HepG2 (cell line): ENCODE measurements around the gene RPS6KB2. TPM values are rescaled to one million over a fixed set of nuclear protein-coding genes. Genes with fewer than 3 reads are reported as not detected.

Source experiments
- ARNT2 ChIP-seq: sonication (generic); formaldehyde crosslinking; IDR thresholded peaks from 2 replicates; pipeline ENCODE4 v1.8.0; 2022; ENCODE audit warnings: mild to moderate bottlenecking, low read depth, missing genetic modification reagents, moderate library complexity
- CCDC6 ChIP-seq: sonication (generic); formaldehyde crosslinking; IDR thresholded peaks from 2 replicates; pipeline ENCODE4 v1.8.1; 2022; ENCODE audit warnings: mild to moderate bottlenecking, missing genetic modification reagents, moderate library complexity
- FOXC1 ChIP-seq: sonication (generic); formaldehyde crosslinking; IDR thresholded peaks from 2 replicates; pipeline ENCODE4 v1.8.0; 2022; ENCODE audit warnings: mild to moderate bottlenecking, missing genetic modification reagents, borderline replicate concordance
- FOXO1 ChIP-seq: sonication (generic); formaldehyde crosslinking; IDR thresholded peaks from 2 replicates; pipeline ENCODE4 v1.4.0; 2020; ENCODE audit warnings: missing genetic modification reagents
- GABPB1 ChIP-seq: IDR thresholded peaks from 2 replicates; pipeline ENCODE4 v1.6.1; 2016; ENCODE audit warnings: mild to moderate bottlenecking, missing genetic modification reagents, moderate library complexity, missing compliant biosample characterization
- HDAC6 ChIP-seq: fragments of 200-600 bp; sonication (generic); IDR thresholded peaks from 2 replicates; pipeline ENCODE4 v1.7.0; 2017; ENCODE audit warnings: mild to moderate bottlenecking, antibody characterized with exemption, low read length, low read depth
- HMGXB4 ChIP-seq, 2 experiments: sonication (generic) in 1 of 2; formaldehyde crosslinking in 1 of 2; IDR thresholded peaks; 2 replicates each; pipeline versions ENCODE4 v1.4.0 to v1.6.1; 2018 to 2020; ENCODE audit warnings: missing genetic modification reagents in 2 of 2, borderline replicate concordance in 1 of 2, low read depth in 1 of 2, mild to moderate bottlenecking in 1 of 2, missing biosample characterization in 1 of 2
- HNRNPLL ChIP-seq: fragments of 200-400 bp; formaldehyde crosslinking; IDR thresholded peaks from 2 replicates; pipeline ENCODE4 v1.6.1; 2017; ENCODE audit warnings: mild to moderate bottlenecking, low read depth, low read length; ENCODE audit not compliant: poor library complexity, severe bottlenecking
- KAT8 ChIP-seq: IDR thresholded peaks from 2 replicates; pipeline ENCODE4 v1.6.1; 2016; ENCODE audit warnings: missing genetic modification reagents, missing compliant biosample characterization
- KDM5B ChIP-seq: sonication (generic); formaldehyde crosslinking; IDR thresholded peaks from 2 replicates; pipeline ENCODE4 v1.4.0; 2020; ENCODE audit warnings: missing genetic modification reagents, mild to moderate bottlenecking, borderline replicate concordance
- MTA3 ChIP-seq: sonication (generic); formaldehyde crosslinking; IDR thresholded peaks from 2 replicates; pipeline ENCODE4 v1.4.0; 2020; ENCODE audit warnings: missing genetic modification reagents
- SALL1 ChIP-seq: sonication (generic); formaldehyde crosslinking; IDR thresholded peaks from 2 replicates; pipeline ENCODE4 v1.8.0; 2022; ENCODE audit warnings: mild to moderate bottlenecking, missing genetic modification reagents
- ZMYM4 ChIP-seq: sonication (generic); formaldehyde crosslinking; IDR thresholded peaks from 2 replicates; pipeline ENCODE4 v1.8.1; 2023; ENCODE audit warnings: mild to moderate bottlenecking, missing genetic modification reagents
- ZNF414 ChIP-seq: sonication (generic); formaldehyde crosslinking; IDR thresholded peaks from 2 replicates; pipeline ENCODE4 v1.5.0; 2020; ENCODE audit warnings: missing genetic modification reagents
- ZNF563 ChIP-seq: sonication (generic); formaldehyde crosslinking; IDR thresholded peaks from 2 replicates; pipeline ENCODE4 v1.8.0; 2022; ENCODE audit warnings: mild to moderate bottlenecking, moderate library complexity, missing genetic modification reagents
- ZNF7 ChIP-seq: IDR thresholded peaks from 2 replicates; pipeline ENCODE4 v1.6.1; 2016; ENCODE audit warnings: missing biosample characterization, missing genetic modification reagents
- ZNF740 ChIP-seq: sonication (generic); formaldehyde crosslinking; IDR thresholded peaks from 2 replicates; pipeline ENCODE4 v1.4.0; 2020; ENCODE audit warnings: missing genetic modification reagents
- ZNF746 ChIP-seq: sonication (generic); formaldehyde crosslinking; IDR thresholded peaks from 2 replicates; pipeline ENCODE4 v1.8.0; 2022; ENCODE audit warnings: mild to moderate bottlenecking, missing genetic modification reagents
- ZNF761 ChIP-seq: sonication (generic); formaldehyde crosslinking; conservative IDR thresholded peaks from 2 replicates; pipeline ENCODE4 v1.4.0; 2020; ENCODE audit warnings: mild to moderate bottlenecking, missing genetic modification reagents
- polyA plus RNA-seq, 8 experiments: library from polyadenylated mRNA; depleted of rRNA in 3 of 8; stranded (reverse) in 7 of 8; unstranded in 1 of 8; fragments of >200 nt; fragmentation: Illumina TruSeq in 4 of 8; extraction: Trizol in 4 of 8; gene quantifications; 2 replicates each; pipeline versions ENCODE4 v1.2.1 to v1.2.3, GENCODE V29; 2011 to 2016; ENCODE audit warnings: low read depth in 4 of 8, missing spikeins in 1 of 8, mixed read lengths in 1 of 8; ENCODE audit not compliant: insufficient read depth in 1 of 8
- total RNA-seq, 5 experiments: library from RNA; depleted of rRNA; stranded (reverse); fragments of >200 nt; fragmentation: Illumina TruSeq; extraction: Trizol; gene quantifications; 2 replicates each; pipeline ENCODE4 v1.2.3, GENCODE V29; 2016; ENCODE audit warnings: low read depth in 1 of 5
- TF ChIP-seq, protein P1 (sequence below): sonication (generic); formaldehyde crosslinking; IDR thresholded peaks from 2 replicates; pipeline ENCODE4 v1.9.0; 2021; ENCODE audit warnings: mild to moderate bottlenecking, missing genetic modification reagents

RPS6KB2 gene
- total and polyA plus RNA-seq, 2 of the 13 experiments (the other 11 are each of a cell fraction or from before 2014, with no cell fraction given), result 52.9 to 54.8 TPM

GRCh38 chr11:67401495-67402191 lies 26.7 kb upstream of the RPS6KB2 start, which contains the start of gene PPP1CA (continued):
- TF ChIP-seq KAT8 (CRISPR knock-in tag), result peak; percentile 31; the same call in 1 of the 2 replicates
- TF ChIP-seq ZNF7 (CRISPR knock-in tag), result no peak
- TF ChIP-seq ZNF746 (CRISPR knock-in tag), result peak; percentile 20; the same call in 1 of the 2 replicates
- TF ChIP-seq ZNF740 (CRISPR knock-in tag), result peak; percentile 89
- TF ChIP-seq, protein P1, sequence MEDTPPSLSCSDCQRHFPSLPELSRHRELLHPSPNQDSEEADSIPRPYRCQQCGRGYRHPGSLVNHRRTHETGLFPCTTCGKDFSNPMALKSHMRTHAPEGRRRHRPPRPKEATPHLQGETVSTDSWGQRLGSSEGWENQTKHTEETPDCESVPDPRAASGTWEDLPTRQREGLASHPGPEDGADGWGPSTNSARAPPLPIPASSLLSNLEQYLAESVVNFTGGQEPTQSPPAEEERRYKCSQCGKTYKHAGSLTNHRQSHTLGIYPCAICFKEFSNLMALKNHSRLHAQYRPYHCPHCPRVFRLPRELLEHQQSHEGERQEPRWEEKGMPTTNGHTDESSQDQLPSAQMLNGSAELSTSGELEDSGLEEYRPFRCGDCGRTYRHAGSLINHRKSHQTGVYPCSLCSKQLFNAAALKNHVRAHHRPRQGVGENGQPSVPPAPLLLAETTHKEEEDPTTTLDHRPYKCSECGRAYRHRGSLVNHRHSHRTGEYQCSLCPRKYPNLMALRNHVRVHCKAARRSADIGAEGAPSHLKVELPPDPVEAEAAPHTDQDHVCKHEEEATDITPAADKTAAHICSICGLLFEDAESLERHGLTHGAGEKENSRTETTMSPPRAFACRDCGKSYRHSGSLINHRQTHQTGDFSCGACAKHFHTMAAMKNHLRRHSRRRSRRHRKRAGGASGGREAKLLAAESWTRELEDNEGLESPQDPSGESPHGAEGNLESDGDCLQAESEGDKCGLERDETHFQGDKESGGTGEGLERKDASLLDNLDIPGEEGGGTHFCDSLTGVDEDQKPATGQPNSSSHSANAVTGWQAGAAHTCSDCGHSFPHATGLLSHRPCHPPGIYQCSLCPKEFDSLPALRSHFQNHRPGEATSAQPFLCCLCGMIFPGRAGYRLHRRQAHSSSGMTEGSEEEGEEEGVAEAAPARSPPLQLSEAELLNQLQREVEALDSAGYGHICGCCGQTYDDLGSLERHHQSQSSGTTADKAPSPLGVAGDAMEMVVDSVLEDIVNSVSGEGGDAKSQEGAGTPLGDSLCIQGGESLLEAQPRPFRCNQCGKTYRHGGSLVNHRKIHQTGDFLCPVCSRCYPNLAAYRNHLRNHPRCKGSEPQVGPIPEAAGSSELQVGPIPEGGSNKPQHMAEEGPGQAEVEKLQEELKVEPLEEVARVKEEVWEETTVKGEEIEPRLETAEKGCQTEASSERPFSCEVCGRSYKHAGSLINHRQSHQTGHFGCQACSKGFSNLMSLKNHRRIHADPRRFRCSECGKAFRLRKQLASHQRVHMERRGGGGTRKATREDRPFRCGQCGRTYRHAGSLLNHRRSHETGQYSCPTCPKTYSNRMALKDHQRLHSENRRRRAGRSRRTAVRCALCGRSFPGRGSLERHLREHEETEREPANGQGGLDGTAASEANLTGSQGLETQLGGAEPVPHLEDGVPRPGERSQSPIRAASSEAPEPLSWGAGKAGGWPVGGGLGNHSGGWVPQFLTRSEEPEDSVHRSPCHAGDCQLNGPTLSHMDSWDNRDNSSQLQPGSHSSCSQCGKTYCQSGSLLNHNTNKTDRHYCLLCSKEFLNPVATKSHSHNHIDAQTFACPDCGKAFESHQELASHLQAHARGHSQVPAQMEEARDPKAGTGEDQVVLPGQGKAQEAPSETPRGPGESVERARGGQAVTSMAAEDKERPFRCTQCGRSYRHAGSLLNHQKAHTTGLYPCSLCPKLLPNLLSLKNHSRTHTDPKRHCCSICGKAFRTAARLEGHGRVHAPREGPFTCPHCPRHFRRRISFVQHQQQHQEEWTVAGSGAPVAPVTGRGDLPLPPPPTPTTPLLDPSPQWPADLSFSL, result no peak
- TF ChIP-seq MTA3 (CRISPR knock-in tag), result no peak
- peak; percentile 24; the same call in 1 of the 2 replicates for TF ChIP-seq FOXO1
- TF ChIP-seq GABPB1, result peak; percentile 85
- peak; percentile 34 for TF ChIP-seq HNRNPLL
- 0 out of 2 replicates have a peak, but pooled peaks have one; percentile 42 for TF ChIP-seq ARNT2 (CRISPR knock-in tag)
- TF ChIP-seq ZNF414 (CRISPR knock-in tag), result peak; percentile 93; the same call in 1 of the 2 replicates
- TF ChIP-seq SALL1 (CRISPR knock-in tag), result peak; percentile 12; the same call in 1 of the 2 replicates
- TF ChIP-seq ZMYM4 (CRISPR knock-in tag), result peak; percentile 69
- peak; percentile 75; the same call in 1 of the 2 replicates for TF ChIP-seq ZNF563
- no peak for TF ChIP-seq HDAC6
- 0 out of 2 replicates have a peak, but pooled peaks have one; percentile 53 for TF ChIP-seq CCDC6 (CRISPR knock-in tag)
- no peak for TF ChIP-seq ZNF761 (CRISPR knock-in tag)
- peak; percentile 54; the same call in 1 of the 2 replicates for TF ChIP-seq KDM5B
- TF ChIP-seq HMGXB4 (CRISPR knock-in tag; IDR thresholded peaks at IDR 0.05; ENCODE audit: borderline replicate concordance in 1 of 2, low read depth in 1 of 2), result peak in 1 of 2 experiments; percentile 67; a peak in 3 of 4 replicates
- peak; percentile 15; the same call in 1 of the 2 replicates for TF ChIP-seq FOXC1 (CRISPR knock-in tag)
